ENCODE data around the gene TET1. TPM values are rescaled to one million over a fixed set of nuclear protein-coding genes. Genes with fewer than 3 reads are reported as not detected.

Gene TET1
- total RNA-seq, 4 donors from 2014 or later: 3.5 to 40.3 (median 7.1) TPM

DNA sequence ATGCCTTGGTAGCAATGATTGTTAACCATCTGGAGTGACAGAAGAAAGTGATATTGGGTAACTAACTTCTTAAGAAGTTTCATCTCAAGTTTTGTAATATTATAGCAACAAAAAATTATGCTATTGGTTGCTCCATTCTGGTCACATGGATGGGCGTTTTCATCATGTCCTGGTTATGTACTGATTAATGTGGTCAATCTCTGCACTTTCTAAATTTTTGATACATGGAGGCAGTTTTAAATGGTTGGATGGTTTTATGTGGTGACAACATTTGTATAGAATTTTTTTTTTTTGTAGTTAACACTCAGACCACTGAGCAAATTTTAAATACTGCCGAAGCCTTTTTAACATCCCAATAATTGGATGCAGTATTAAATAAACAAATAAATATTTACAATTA, 105.7 kb downstream of the TET1 start:
- Histone ChIP-seq H3K36me3 (no peaks in the 10 kb centered on the region), H3K27me3 (no peaks in the 10 kb centered on the region), H3K4me3 (no peak overlapping the region), H3K27ac (no peak overlapping the region), H3K9me3 (no peaks in the 10 kb centered on the region), H3K4me1 (no peaks in the 10 kb centered on the region)
- DNase-seq: no peak
- intact Hi-C loops (cut with DNase I; ENCODE audit: low total_unique reads): no loop called here
- no peak for TF ChIP-seq POLR2A (IDR thresholded peaks at IDR 0.05)
- TF ChIP-seq CTCF (IDR thresholded peaks at IDR 0.05): no peak

DNA sequence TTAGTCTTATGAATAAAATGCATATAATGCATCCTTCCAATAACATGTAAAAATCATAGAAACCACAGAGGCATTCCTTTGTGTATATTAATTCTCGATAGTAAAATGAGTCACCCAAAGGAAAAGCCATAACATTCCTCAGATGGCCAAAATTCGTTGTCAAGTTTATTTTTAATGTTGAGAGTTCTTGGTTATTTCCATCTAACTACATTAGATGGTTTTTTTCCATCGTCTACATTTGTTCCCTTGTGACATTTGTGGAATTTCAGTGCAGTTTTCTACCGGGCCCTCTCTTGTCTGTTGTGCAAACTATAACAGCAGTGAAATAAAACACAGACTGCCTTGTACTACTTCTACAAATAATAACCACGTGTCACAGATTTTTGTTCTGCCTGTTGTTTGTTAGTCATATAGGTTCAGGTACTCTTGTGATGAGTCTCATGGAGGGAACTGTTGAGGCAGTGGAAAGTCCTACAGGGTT, 106.2 kb downstream of the TET1 start:
- Histone ChIP-seq H3K27ac (no peak overlapping the region), H3K9me3 (no peaks in the 10 kb centered on the region), H3K4me3 (no peak overlapping the region), H3K36me3 (no peaks in the 10 kb centered on the region), H3K4me1 (no peaks in the 10 kb centered on the region), H3K27me3 (no peaks in the 10 kb centered on the region)
- intact Hi-C loops (cut with DNase I; ENCODE audit: low total_unique reads): no loop called here
- no peak for DNase-seq
- TF ChIP-seq POLR2A (IDR thresholded peaks at IDR 0.05) (no peak), CTCF (IDR thresholded peaks at IDR 0.05) (no peak)

- no peaks in the 10 kb centered on the region for H3K4me1 ChIP-seq
- no peak for DNase-seq
- no peaks in the 10 kb centered on the region for H3K36me3 ChIP-seq
- TF ChIP-seq CTCF (IDR thresholded peaks at IDR 0.05) (no peak), POLR2A (IDR thresholded peaks at IDR 0.05) (no peak)
- intact Hi-C loops (cut with DNase I; ENCODE audit: low total_unique reads): no loop called here
- no peaks in the 10 kb centered on the region for H3K9me3 ChIP-seq
- H3K4me3 ChIP-seq: no peak overlapping the region
- no peaks in the 10 kb centered on the region for H3K27me3 ChIP-seq
- no peak overlapping the region for H3K27ac ChIP-seq
These were observed 108.1 kb downstream of the TET1 start for GRCh38 chr10:68668231-68668630.

DNA sequence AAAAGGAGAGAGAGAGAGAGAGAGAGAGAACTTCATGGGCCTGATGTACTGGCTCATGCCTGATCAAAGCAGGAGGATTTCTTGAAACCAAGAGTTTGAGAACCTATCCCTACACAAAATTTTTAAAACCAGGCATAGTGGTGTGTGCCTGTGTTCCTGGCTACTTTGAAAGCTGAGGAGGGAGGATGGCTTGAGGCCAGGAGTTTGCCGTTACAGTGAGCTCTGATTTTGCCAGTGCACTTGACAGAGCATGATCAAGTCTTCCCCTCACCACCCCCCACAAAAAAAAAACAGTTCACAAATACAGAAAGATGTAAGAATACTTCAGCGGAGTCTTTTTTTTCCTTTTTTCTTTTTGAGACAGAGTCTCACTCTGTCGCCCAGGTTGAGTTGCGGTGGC, 108.8 kb downstream of the TET1 start:
- H3K4me1 ChIP-seq: no peaks in the 10 kb centered on the region
- H3K4me3 ChIP-seq: no peak overlapping the region
- DNase-seq: no peak
- H3K27ac ChIP-seq: no peak overlapping the region
- intact Hi-C loops (cut with DNase I; ENCODE audit: low total_unique reads): no loop called here
- H3K9me3 ChIP-seq: no peaks in the 10 kb centered on the region
- TF ChIP-seq CTCF (IDR thresholded peaks at IDR 0.05): no peak
- TF ChIP-seq POLR2A (IDR thresholded peaks at IDR 0.05): no peak
- H3K36me3 ChIP-seq: no peaks in the 10 kb centered on the region
- H3K27me3 ChIP-seq: no peaks in the 10 kb centered on the region

DNA sequence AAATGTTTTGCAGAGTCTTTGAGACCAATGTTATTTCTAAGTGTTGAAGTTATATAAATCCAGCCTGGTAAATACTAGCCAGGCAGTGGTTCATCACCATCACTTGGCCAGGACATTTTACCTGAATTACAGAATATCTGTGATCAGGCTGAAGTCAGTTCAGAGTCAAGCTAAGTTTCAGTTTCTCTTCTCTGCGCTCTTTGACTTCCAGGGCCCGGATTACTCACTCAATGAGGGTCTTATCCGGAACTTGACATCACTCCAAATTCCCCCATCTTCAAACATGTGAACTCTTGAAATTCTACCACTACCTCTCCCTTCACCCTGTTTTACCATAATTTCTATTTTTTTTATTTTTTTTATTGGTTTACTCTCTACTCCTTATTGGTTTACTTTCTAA, 124.3 kb downstream of the TET1 start:
- no peaks in the 10 kb centered on the region for H3K27me3 ChIP-seq
- TF ChIP-seq POLR2A (IDR thresholded peaks at IDR 0.05) (no peak), CTCF (IDR thresholded peaks at IDR 0.05) (no peak)
- no peaks in the 10 kb centered on the region for H3K36me3 ChIP-seq
- no peaks in the 10 kb centered on the region for H3K4me1 ChIP-seq
- no peak overlapping the region for H3K27ac ChIP-seq
- no peak for DNase-seq
- H3K9me3 ChIP-seq: no peaks in the 10 kb centered on the region
- H3K4me3 ChIP-seq: no peak overlapping the region
- intact Hi-C loops (cut with DNase I; ENCODE audit: low total_unique reads): no loop called here
